KMS-11 (cell line): ENCODE measurements around the gene SLC39A6.
"Not testable (repeated sequence)": the region's sequence is repeated elsewhere in the genome, so short reads cannot be mapped to it uniquely, and the experiment has no call there.

Experiments
- H2AFZ ChIP-seq: fragments of 200-600 bp; sonication (generic); 2 replicates; pipeline ENCODE4 v1.6.1; 2016; ENCODE audit warnings: antibody characterized with exemption, mixed run types, low read depth
- H3K27ac ChIP-seq: fragments of 200-600 bp; sonication (generic); 2 replicates; pipeline ENCODE4 v1.6.1; 2016; ENCODE audit warnings: mild to moderate bottlenecking, mixed run types
- H3K27me3 ChIP-seq: fragments of 200-600 bp; sonication (generic); 2 replicates; pipeline ENCODE4 v1.6.1; 2017; ENCODE audit warnings: mild to moderate bottlenecking, low read depth, mixed run types, moderate library complexity; ENCODE audit not compliant: insufficient read depth
- H3K36me3 ChIP-seq: fragments of 200-600 bp; sonication (generic); 2 replicates; pipeline ENCODE4 v1.6.1; 2017; ENCODE audit warnings: mild to moderate bottlenecking, mixed run types; ENCODE audit not compliant: insufficient read depth
- H3K4me1 ChIP-seq: fragments of 200-600 bp; sonication (generic); 2 replicates; pipeline ENCODE4 v1.6.1; 2016; ENCODE audit warnings: mild to moderate bottlenecking, low read depth, mixed run types; ENCODE audit not compliant: poor library complexity, severe bottlenecking
- H3K4me2 ChIP-seq: fragments of 200-600 bp; sonication (generic); 2 replicates; pipeline ENCODE4 v1.7.0; 2016; ENCODE audit warnings: mild to moderate bottlenecking, mixed run types
- H3K4me3 ChIP-seq: fragments of 200-600 bp; sonication (generic); IDR thresholded peaks from 2 replicates; pipeline ENCODE4 v1.6.1; 2017; ENCODE audit warnings: low read depth, low read length, mixed read lengths; ENCODE audit not compliant: insufficient read depth
- H3K79me2 ChIP-seq: fragments of 200-600 bp; sonication (generic); 2 replicates; pipeline ENCODE4 v1.6.1; 2016; ENCODE audit warnings: low read depth, mixed run types; ENCODE audit not compliant: insufficient read depth
- H3K9ac ChIP-seq: fragments of 200-600 bp; sonication (generic); 2 replicates; pipeline ENCODE4 v1.6.1; 2016; ENCODE audit warnings: mild to moderate bottlenecking, mixed run types
- H4K20me1 ChIP-seq: fragments of 200-600 bp; sonication (generic); 2 replicates; pipeline ENCODE4 v1.6.1; 2016; ENCODE audit warnings: mild to moderate bottlenecking, mixed run types; ENCODE audit not compliant: insufficient read depth
- TF ChIP-seq, protein P1 (sequence below): fragments of 200-600 bp; sonication (generic); conservative IDR thresholded peaks from 2 replicates; pipeline ENCODE4 v1.6.1; 2017; ENCODE audit warnings: low read depth, mild to moderate bottlenecking, antibody characterized with exemption, low read length, moderate library complexity, mixed read lengths

Gene SLC39A6

GRCh38 chr18:36126668-36127067 is 2.5 kb downstream of the SLC39A6 start:
- Histone ChIP-seq H3K4me2 (no peak overlapping the region; the same call in 1 of the 2 replicates), H3K36me3 (peaks cover 5% of the 10 kb centered on the region; the same call in 1 of the 2 replicates), H3K9ac (no peak overlapping the region), H3K27ac (no peak overlapping the region), H2AFZ (no peak overlapping the region), H3K4me1 (peaks cover 36% of the 10 kb centered on the region), H3K27me3 (no peaks in the 10 kb centered on the region), H3K4me3 (no peak overlapping the region), H3K79me2 (peaks cover 45% of the 10 kb centered on the region), H4K20me1 (no peaks in the 10 kb centered on the region; the same call in 1 of the 2 replicates)
- TF ChIP-seq, protein P1, sequence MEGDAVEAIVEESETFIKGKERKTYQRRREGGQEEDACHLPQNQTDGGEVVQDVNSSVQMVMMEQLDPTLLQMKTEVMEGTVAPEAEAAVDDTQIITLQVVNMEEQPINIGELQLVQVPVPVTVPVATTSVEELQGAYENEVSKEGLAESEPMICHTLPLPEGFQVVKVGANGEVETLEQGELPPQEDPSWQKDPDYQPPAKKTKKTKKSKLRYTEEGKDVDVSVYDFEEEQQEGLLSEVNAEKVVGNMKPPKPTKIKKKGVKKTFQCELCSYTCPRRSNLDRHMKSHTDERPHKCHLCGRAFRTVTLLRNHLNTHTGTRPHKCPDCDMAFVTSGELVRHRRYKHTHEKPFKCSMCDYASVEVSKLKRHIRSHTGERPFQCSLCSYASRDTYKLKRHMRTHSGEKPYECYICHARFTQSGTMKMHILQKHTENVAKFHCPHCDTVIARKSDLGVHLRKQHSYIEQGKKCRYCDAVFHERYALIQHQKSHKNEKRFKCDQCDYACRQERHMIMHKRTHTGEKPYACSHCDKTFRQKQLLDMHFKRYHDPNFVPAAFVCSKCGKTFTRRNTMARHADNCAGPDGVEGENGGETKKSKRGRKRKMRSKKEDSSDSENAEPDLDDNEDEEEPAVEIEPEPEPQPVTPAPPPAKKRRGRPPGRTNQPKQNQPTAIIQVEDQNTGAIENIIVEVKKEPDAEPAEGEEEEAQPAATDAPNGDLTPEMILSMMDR, result no peak

- H3K36me3 ChIP-seq, result peaks cover 5% of the 10 kb centered on the region; the same call in 1 of the 2 replicates
Measured at GRCh38 chr18:36124841-36125240, 4.3 kb downstream of the SLC39A6 start.

GRCh38 chr18:36120297-36120696 is 8.8 kb downstream of the SLC39A6 start:
- H4K20me1 ChIP-seq, result no peaks in the 10 kb centered on the region
- peaks cover 5% of the 10 kb centered on the region; the same call in 1 of the 2 replicates for H3K36me3 ChIP-seq
- no peak overlapping the region for H3K9ac ChIP-seq
- H3K4me3 ChIP-seq, result no peak overlapping the region
- H2AFZ ChIP-seq, result no peak overlapping the region
- H3K79me2 ChIP-seq, result no peaks in the 10 kb centered on the region
- no peak overlapping the region for H3K4me2 ChIP-seq
- TF ChIP-seq, protein P1, result no peak
- H3K4me1 ChIP-seq, result no peaks in the 10 kb centered on the region
- no peak overlapping the region for H3K27ac ChIP-seq
- no peaks in the 10 kb centered on the region for H3K27me3 ChIP-seq

More at GRCh38 chr18:36124841-36125240, 4.3 kb downstream of the SLC39A6 start:
- Histone ChIP-seq H4K20me1 (no peaks in the 10 kb centered on the region; the same call in 1 of the 2 replicates), H3K9ac (no peak overlapping the region), H3K27ac (no peak overlapping the region), H2AFZ (no peak overlapping the region), H3K4me1 (peaks cover 26% of the 10 kb centered on the region), H3K27me3 (no peaks in the 10 kb centered on the region), H3K4me2 (no peak overlapping the region), H3K4me3 (no peak overlapping the region), H3K79me2 (peaks cover 27% of the 10 kb centered on the region)
- TF ChIP-seq, protein P1, result no peak

- not testable (repeated sequence) for H3K4me3 ChIP-seq, H2AFZ ChIP-seq, H3K4me1 ChIP-seq, H3K79me2 ChIP-seq, H3K27me3 ChIP-seq, H3K36me3 ChIP-seq, H3K27ac ChIP-seq, H3K9ac ChIP-seq, H3K4me2 ChIP-seq, H4K20me1 ChIP-seq
Measured at GRCh38 chr18:36116771-36117170, 12.4 kb downstream of the SLC39A6 start.

DNA sequence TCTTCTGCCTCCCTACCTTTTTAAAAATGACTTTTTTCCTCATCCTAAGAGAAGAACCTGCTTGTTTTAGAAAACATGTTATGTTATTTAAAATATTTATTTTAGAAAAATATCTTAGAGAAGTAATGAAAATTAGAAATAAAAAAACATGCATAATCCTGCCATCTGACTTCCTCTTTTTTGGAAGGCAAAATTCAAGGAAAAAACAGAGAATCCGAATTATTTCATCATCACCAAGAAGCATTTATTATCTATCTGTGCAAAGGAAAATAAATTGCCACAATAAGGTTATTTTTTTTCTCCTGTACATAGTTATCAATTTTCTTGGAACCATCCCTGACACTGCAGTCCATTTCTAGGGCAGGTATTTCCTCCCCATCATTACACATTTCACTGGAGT is 14.4 kb downstream of the SLC39A6 start:
- no peak overlapping the region for H3K27ac ChIP-seq
- no peaks in the 10 kb centered on the region for H4K20me1 ChIP-seq
- H2AFZ ChIP-seq, result no peak overlapping the region
- H3K4me2 ChIP-seq, result no peak overlapping the region
- no peaks in the 10 kb centered on the region for H3K79me2 ChIP-seq
- no peaks in the 10 kb centered on the region for H3K27me3 ChIP-seq
- TF ChIP-seq, protein P1, result no peak
- no peak overlapping the region for H3K4me3 ChIP-seq
- no peaks in the 10 kb centered on the region for H3K4me1 ChIP-seq
- no peak overlapping the region for H3K9ac ChIP-seq
- H3K36me3 ChIP-seq, result peaks cover 7% of the 10 kb centered on the region; the same call in 1 of the 2 replicates
